HEK293 (cell line): ENCODE data around the gene PLA2G3.
A peak's percentile ranks its signal among the peaks of the same experiment; 100 is the strongest.

ENCODE experiments used
- CTCF ChIA-PET: fragments of 350-600 bp; formaldehyde crosslinking; extraction: SDS; loops from one replicate; lab custom pipeline; 2021; ENCODE audit warnings: antibody characterized with exemption; lab: Yijun Ruan, JAX
- POLR2A ChIA-PET: fragments of 300-600 bp; formaldehyde crosslinking; extraction: SDS; loops from one replicate; lab custom pipeline; 2020; ENCODE audit warnings: antibody characterized with exemption, inconsistent platforms; lab: Yijun Ruan, JAX
- H3K27ac ChIP-seq: fragments of 200-500 bp; sonication (Bioruptor generic); 2 replicates; pipeline ENCODE4 v1.5.1; 2014; ENCODE audit warnings: low read depth, low read length, control low read depth, inconsistent platforms; ENCODE audit errors: extremely low read depth
- H3K36me3 ChIP-seq, 2 experiments: fragments of 200-500 bp in 1 of 2; sonication (Bioruptor generic) in 1 of 2; 1 replicate in 1 of 2; 2 replicates in 1 of 2; pipeline ENCODE4 v1.5.1; 2014 to 2017; ENCODE audit warnings: inconsistent platforms in 2 of 2, low read length in 2 of 2; ENCODE audit not compliant: control insufficient read depth in 2 of 2, insufficient read depth in 1 of 2
- H3K4me1 ChIP-seq: fragments of 200-500 bp; sonication (Bioruptor generic); 2 replicates; pipeline ENCODE4 v1.5.1; 2014; ENCODE audit warnings: mild to moderate bottlenecking, low read length, inconsistent platforms; ENCODE audit not compliant: control insufficient read depth, insufficient read depth
- H3K4me3 ChIP-seq: 2 replicates; pipeline ENCODE4 v1.5.1; 2011; ENCODE audit warnings: low read depth, mild to moderate bottlenecking, control low read depth, low read length, moderate library complexity
- H3K9me3 ChIP-seq: fragments of 200-500 bp; sonication (Bioruptor generic); 2 replicates; pipeline ENCODE4 v1.5.1; 2014; ENCODE audit warnings: low read depth, low read length, inconsistent platforms; ENCODE audit not compliant: control insufficient read depth, insufficient read depth
- BCL11A ChIP-seq: fragments of 450-650 bp; formaldehyde crosslinking; IDR thresholded peaks from 2 replicates; pipeline ENCODE4 v1.5.1; 2016; ENCODE audit warnings: low read depth, missing biosample characterization, missing genetic modification characterization
- GLI2 ChIP-seq: fragments of 450-650 bp; formaldehyde crosslinking; IDR thresholded peaks from 2 replicates; pipeline ENCODE4; 2017; ENCODE audit warnings: missing biosample characterization, missing genetic modification characterization, low read depth, borderline replicate concordance
- HOXD13 ChIP-seq: sonication (generic); formaldehyde crosslinking; IDR thresholded peaks from 2 replicates; pipeline ENCODE4 v1.8.0; 2022; ENCODE audit warnings: missing genetic modification reagents, borderline replicate concordance
- RBAK ChIP-seq: fragments of 450-650 bp; formaldehyde crosslinking; IDR thresholded peaks from 2 replicates; pipeline ENCODE4 v1.5.1; 2016; ENCODE audit warnings: missing biosample characterization, missing genetic modification characterization
- SP7 ChIP-seq: fragments of 450-650 bp; formaldehyde crosslinking; IDR thresholded peaks from 2 replicates; pipeline ENCODE4 v1.5.1; 2016; ENCODE audit warnings: missing biosample characterization, missing genetic modification characterization
- ZBTB1 ChIP-seq: fragments of 450-650 bp; formaldehyde crosslinking; IDR thresholded peaks from 2 replicates; pipeline ENCODE4 v1.5.1; 2016; ENCODE audit warnings: missing biosample characterization, missing genetic modification characterization
- ZBTB17 ChIP-seq: fragments of 450-650 bp; formaldehyde crosslinking; IDR thresholded peaks from 2 replicates; pipeline ENCODE4 v1.5.1; 2016; ENCODE audit warnings: missing biosample characterization, missing genetic modification characterization
- ZBTB49 ChIP-seq: fragments of 450-650 bp; formaldehyde crosslinking; IDR thresholded peaks from 2 replicates; pipeline ENCODE4 v1.5.1; 2016; ENCODE audit warnings: missing biosample characterization, missing genetic modification characterization, low read depth
- ZBTB8A ChIP-seq: fragments of 450-650 bp; formaldehyde crosslinking; IDR thresholded peaks from 2 replicates; pipeline ENCODE4 v1.5.1; 2016; ENCODE audit warnings: missing biosample characterization, missing genetic modification characterization
- ZFP69B ChIP-seq: fragments of 450-650 bp; formaldehyde crosslinking; IDR thresholded peaks from 2 replicates; pipeline ENCODE4 v1.5.1; 2016; ENCODE audit warnings: missing biosample characterization, missing genetic modification characterization
- ZNF132 ChIP-seq: fragments of 450-650 bp; formaldehyde crosslinking; IDR thresholded peaks from 2 replicates; pipeline ENCODE4 v1.5.1; 2017; ENCODE audit warnings: missing biosample characterization, missing genetic modification characterization, borderline replicate concordance
- ZNF530 ChIP-seq: fragments of 450-650 bp; formaldehyde crosslinking; IDR thresholded peaks from 2 replicates; pipeline ENCODE4 v1.5.1; 2016; ENCODE audit warnings: low read depth, missing biosample characterization, missing genetic modification characterization
- ZNF580 ChIP-seq: fragments of 450-650 bp; formaldehyde crosslinking; IDR thresholded peaks from 2 replicates; pipeline ENCODE4 v1.5.1; 2016; ENCODE audit warnings: missing biosample characterization, missing genetic modification characterization
- ZNF621 ChIP-seq: fragments of 450-650 bp; formaldehyde crosslinking; IDR thresholded peaks from 2 replicates; pipeline ENCODE4 v1.5.1; 2017; ENCODE audit warnings: missing biosample characterization, missing genetic modification characterization
- ZNF768 ChIP-seq: fragments of 450-650 bp; formaldehyde crosslinking; IDR thresholded peaks from 2 replicates; pipeline ENCODE4 v1.5.1; 2018; ENCODE audit warnings: missing biosample characterization, mild to moderate bottlenecking, missing genetic modification characterization
- ZNF785 ChIP-seq: fragments of 450-650 bp; formaldehyde crosslinking; IDR thresholded peaks from 2 replicates; pipeline ENCODE4 v1.5.1; 2016; ENCODE audit warnings: missing biosample characterization, missing genetic modification characterization
- ZSCAN16 ChIP-seq: fragments of 450-650 bp; formaldehyde crosslinking; IDR thresholded peaks from 2 replicates; pipeline ENCODE4 v1.5.1; 2016; ENCODE audit warnings: missing biosample characterization, missing genetic modification characterization
- TF ChIP-seq, protein P1 (sequence below): fragments of 450-650 bp; IDR thresholded peaks from 2 replicates; pipeline ENCODE4 v1.5.1; 2018; ENCODE audit warnings: missing biosample characterization, mild to moderate bottlenecking, missing genetic modification characterization
- TF ChIP-seq, protein P2 (sequence below): fragments of 450-650 bp; formaldehyde crosslinking; IDR thresholded peaks from 2 replicates; pipeline ENCODE4 v1.5.1; 2016; ENCODE audit warnings: missing biosample characterization, missing genetic modification characterization, borderline replicate concordance

Gene PLA2G3

GRCh38 chr22:31130873-31131272, 9.4 kb downstream of the PLA2G3 start:
- TF ChIP-seq ZNF768 (tag by site-specific recombination) (no peak), ZBTB8A (tag by site-specific recombination) (peak; percentile 31; the same call in 1 of the 2 replicates), RBAK (tag by site-specific recombination) (no peak), ZBTB17 (peak; percentile 19; the same call in 1 of the 2 replicates)
- Histone ChIP-seq H3K9me3 (no peaks in the 10 kb centered on the region), H3K4me1 (peaks cover 7% of the 10 kb centered on the region), H3K4me3 (no peak overlapping the region), H3K36me3 (peaks cover 0 to 12% of the 10 kb centered on the region in 2 experiments; a peak in 2 of 3 replicates), H3K27ac (no peak overlapping the region)
- ChIA-PET CTCF (interaction anchor here (0.9 to 1.3 kb wide), 3 partner anchors 18 to 23 kb away, joined by 3 read pairs; partner anchors contain the start of gene SELENOM), POLR2A (interaction anchor here (1.6 kb wide), 1 partner anchor 23 kb away, joined by 4 read pairs; the partner anchor contains the start of gene SELENOM)

- Histone ChIP-seq H3K4me1 (peaks cover 7% of the 10 kb centered on the region), H3K4me3 (no peak overlapping the region), H3K9me3 (no peaks in the 10 kb centered on the region), H3K36me3 (peaks cover 0 to 8% of the 10 kb centered on the region in 2 experiments; a peak in 2 of 3 replicates), H3K27ac (no peak overlapping the region)
- ChIA-PET CTCF (interaction anchor here (1.1 to 2.1 kb wide), 2 partner anchors 20 to 45 kb away, joined by 4 to 11 read pairs; no protein-coding TSS in a partner anchor), POLR2A (interaction anchor here (0.6 to 1.2 kb wide), 2 partner anchors 47 to 196 kb away, joined by 3 to 5 read pairs; partner anchors contain the start of gene SMTN)
- no peak for TF ChIP-seq ZBTB1 (tag by site-specific recombination)
- TF ChIP-seq ZSCAN16 (tag by site-specific recombination) = no peak
- TF ChIP-seq, protein P1, sequence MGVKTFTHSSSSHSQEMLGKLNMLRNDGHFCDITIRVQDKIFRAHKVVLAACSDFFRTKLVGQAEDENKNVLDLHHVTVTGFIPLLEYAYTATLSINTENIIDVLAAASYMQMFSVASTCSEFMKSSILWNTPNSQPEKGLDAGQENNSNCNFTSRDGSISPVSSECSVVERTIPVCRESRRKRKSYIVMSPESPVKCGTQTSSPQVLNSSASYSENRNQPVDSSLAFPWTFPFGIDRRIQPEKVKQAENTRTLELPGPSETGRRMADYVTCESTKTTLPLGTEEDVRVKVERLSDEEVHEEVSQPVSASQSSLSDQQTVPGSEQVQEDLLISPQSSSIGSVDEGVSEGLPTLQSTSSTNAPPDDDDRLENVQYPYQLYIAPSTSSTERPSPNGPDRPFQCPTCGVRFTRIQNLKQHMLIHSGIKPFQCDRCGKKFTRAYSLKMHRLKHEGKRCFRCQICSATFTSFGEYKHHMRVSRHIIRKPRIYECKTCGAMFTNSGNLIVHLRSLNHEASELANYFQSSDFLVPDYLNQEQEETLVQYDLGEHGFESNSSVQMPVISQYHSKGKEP (tag by site-specific recombination) = no peak
- TF ChIP-seq ZNF785 (tag by site-specific recombination) = no peak
- no peak for TF ChIP-seq ZBTB49
Measured at GRCh38 chr22:31128156-31128555, 12.2 kb downstream of the PLA2G3 start.

DNA sequence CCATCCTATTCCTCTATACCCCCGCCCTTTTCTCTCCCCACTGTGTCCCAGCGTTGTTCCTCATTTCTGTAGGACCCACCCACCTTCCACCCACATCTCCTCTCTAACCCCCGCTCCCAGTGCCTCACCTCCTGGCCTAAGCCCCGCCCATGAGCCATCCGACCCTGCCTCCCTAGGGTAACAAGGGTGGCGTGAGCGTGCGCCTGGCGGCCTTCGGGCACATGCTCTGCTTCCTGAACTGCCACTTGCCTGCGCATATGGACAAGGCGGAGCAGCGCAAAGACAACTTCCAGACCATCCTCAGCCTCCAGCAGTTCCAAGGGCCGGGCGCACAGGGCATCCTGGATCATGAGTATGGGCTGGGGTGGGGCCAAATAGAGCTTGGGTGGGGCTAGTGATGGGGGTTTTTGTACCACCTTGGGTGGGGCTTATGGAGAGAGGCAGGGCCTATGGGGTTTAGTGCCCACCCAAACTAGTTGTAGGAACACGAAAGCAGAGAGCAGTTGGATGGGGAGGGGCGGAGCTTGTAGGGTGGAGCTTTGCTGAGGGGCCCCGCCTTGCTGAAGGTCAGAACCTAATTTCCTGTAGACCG, 13.0 kb downstream of the PLA2G3 start:
- CTCF ChIA-PET = interaction anchor here (1.1 kb wide), 1 partner anchor 45 kb away, joined by 4 read pairs; no protein-coding TSS in a partner anchor
- no peak overlapping the region for H3K4me3 ChIP-seq
- H3K9me3 ChIP-seq = no peaks in the 10 kb centered on the region
- peaks cover 0 to 8% of the 10 kb centered on the region in 2 experiments; a peak in 2 of 3 replicates for H3K36me3 ChIP-seq
- POLR2A ChIA-PET = interaction anchor here (0.6 kb wide), 1 partner anchor 15 kb away, joined by 8 read pairs; no protein-coding TSS in a partner anchor
- H3K27ac ChIP-seq = no peak overlapping the region
- peaks cover 9% of the 10 kb centered on the region for H3K4me1 ChIP-seq
- no peak for TF ChIP-seq ZNF580 (tag by site-specific recombination)
- TF ChIP-seq ZNF132 (tag by site-specific recombination) = no peak
- no peak for TF ChIP-seq ZNF530 (tag by site-specific recombination)
- TF ChIP-seq, protein P2, sequence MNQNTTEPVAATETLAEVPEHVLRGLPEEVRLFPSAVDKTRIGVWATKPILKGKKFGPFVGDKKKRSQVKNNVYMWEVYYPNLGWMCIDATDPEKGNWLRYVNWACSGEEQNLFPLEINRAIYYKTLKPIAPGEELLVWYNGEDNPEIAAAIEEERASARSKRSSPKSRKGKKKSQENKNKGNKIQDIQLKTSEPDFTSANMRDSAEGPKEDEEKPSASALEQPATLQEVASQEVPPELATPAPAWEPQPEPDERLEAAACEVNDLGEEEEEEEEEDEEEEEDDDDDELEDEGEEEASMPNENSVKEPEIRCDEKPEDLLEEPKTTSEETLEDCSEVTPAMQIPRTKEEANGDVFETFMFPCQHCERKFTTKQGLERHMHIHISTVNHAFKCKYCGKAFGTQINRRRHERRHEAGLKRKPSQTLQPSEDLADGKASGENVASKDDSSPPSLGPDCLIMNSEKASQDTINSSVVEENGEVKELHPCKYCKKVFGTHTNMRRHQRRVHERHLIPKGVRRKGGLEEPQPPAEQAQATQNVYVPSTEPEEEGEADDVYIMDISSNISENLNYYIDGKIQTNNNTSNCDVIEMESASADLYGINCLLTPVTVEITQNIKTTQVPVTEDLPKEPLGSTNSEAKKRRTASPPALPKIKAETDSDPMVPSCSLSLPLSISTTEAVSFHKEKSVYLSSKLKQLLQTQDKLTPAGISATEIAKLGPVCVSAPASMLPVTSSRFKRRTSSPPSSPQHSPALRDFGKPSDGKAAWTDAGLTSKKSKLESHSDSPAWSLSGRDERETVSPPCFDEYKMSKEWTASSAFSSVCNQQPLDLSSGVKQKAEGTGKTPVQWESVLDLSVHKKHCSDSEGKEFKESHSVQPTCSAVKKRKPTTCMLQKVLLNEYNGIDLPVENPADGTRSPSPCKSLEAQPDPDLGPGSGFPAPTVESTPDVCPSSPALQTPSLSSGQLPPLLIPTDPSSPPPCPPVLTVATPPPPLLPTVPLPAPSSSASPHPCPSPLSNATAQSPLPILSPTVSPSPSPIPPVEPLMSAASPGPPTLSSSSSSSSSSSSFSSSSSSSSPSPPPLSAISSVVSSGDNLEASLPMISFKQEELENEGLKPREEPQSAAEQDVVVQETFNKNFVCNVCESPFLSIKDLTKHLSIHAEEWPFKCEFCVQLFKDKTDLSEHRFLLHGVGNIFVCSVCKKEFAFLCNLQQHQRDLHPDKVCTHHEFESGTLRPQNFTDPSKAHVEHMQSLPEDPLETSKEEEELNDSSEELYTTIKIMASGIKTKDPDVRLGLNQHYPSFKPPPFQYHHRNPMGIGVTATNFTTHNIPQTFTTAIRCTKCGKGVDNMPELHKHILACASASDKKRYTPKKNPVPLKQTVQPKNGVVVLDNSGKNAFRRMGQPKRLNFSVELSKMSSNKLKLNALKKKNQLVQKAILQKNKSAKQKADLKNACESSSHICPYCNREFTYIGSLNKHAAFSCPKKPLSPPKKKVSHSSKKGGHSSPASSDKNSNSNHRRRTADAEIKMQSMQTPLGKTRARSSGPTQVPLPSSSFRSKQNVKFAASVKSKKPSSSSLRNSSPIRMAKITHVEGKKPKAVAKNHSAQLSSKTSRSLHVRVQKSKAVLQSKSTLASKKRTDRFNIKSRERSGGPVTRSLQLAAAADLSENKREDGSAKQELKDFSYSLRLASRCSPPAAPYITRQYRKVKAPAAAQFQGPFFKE = no peak
- TF ChIP-seq GLI2 (tag by site-specific recombination) = no peak
- TF ChIP-seq ZNF621 (tag by site-specific recombination) = no peak
- TF ChIP-seq HOXD13 (CRISPR knock-in tag) = no peak
- no peak for TF ChIP-seq BCL11A (tag by site-specific recombination)
- TF ChIP-seq ZFP69B (tag by site-specific recombination) = no peak
- TF ChIP-seq SP7 (tag by site-specific recombination) = no peak
